HCT116 (cell line): ENCODE data around the gene CDH26. TPM values are rescaled to one million over a fixed set of nuclear protein-coding genes. Genes with fewer than 3 reads are reported as not detected.

Experiments
- ATAC-seq: fragments of 200-7000 bp; cut with Tn5 transposase; 2 replicates; pipeline ENCODE4 v1.9.1; 2020; ENCODE audit warnings: mild to moderate bottlenecking, moderate library complexity
- BruUV-seq: library from RNA; stranded (reverse); fragments of 400-500 nt; replicated peaks from 2 replicates; lab custom pipeline; 2021; lab: Mats Ljungman, UMichigan
- CTCF ChIA-PET: fragments of 300-600 bp; sonication (Branson Sonifier 250); formaldehyde crosslinking; loops from one replicate; lab custom pipeline; 2021; ENCODE audit warnings: antibody characterized with exemption; lab: Charles Lee
- POLR2A ChIA-PET: fragments of 300-600, 350-600 bp; sonication (Branson Sonifier 250); formaldehyde crosslinking; loops from one replicate; lab custom pipeline; 2021; ENCODE audit warnings: antibody characterized with exemption; lab: Charles Lee
- RAD21 ChIA-PET, 2 experiments: fragments of 300-600 bp; sonication (Branson Sonifier 250); formaldehyde crosslinking; loops; one replicate each; lab custom pipeline; 2023; ENCODE audit warnings: low total read pairs in 2 of 2; ENCODE audit not compliant: uncharacterized antibody in 2 of 2, unreplicated experiment in 2 of 2, low non-redundant PET in 1 of 2; lab: Charles Lee
- DNase-seq: peaks from one replicate; pipeline ENCODE4 v3.0.0-alpha.2; 2010; ENCODE audit warnings: low read depth, low spot score
- H2AFZ ChIP-seq: fragments of 200-600 bp; shearing (Covaris generic), sonication (generic); 2 replicates; pipeline ENCODE4 v1.6.1; 2017; ENCODE audit warnings: low read depth, mixed run types, mixed read lengths, antibody characterized with exemption, low read length; ENCODE audit not compliant: poor library complexity, severe bottlenecking
- H3K27ac ChIP-seq: 2 replicates; pipeline ENCODE4 v1.5.1; 2012; ENCODE audit warnings: low read depth, low read length
- H3K27me3 ChIP-seq: fragments of 200-600 bp; sonication (generic); 2 replicates; pipeline ENCODE4 v1.6.1; 2016; ENCODE audit warnings: mixed run types, low read length, mixed read lengths; ENCODE audit not compliant: insufficient read depth
- H3K36me3 ChIP-seq, 2 experiments: fragments of 200-500 bp in 1 of 2; fragments of 200-600 bp in 1 of 2; sonication (Bioruptor generic) in 1 of 2; sonication (generic) in 1 of 2; 2 replicates each; pipeline versions ENCODE4 v1.5.1 to v1.6.1; 2014 to 2016; ENCODE audit warnings: low read length in 2 of 2, inconsistent platforms in 1 of 2, mixed read lengths in 1 of 2, mixed run types in 1 of 2; ENCODE audit not compliant: insufficient read depth in 2 of 2, control insufficient read depth in 1 of 2
- H3K4me1 ChIP-seq, 2 experiments: fragments of 200-600 bp in 1 of 2; sonication (generic) in 1 of 2; 2 replicates each; pipeline versions ENCODE4 v1.5.1 to v1.6.1; 2012 to 2017; ENCODE audit warnings: low read length in 2 of 2, inconsistent platforms in 1 of 2, mild to moderate bottlenecking in 1 of 2, mixed read lengths in 1 of 2, mixed run types in 1 of 2, moderate library complexity in 1 of 2; ENCODE audit not compliant: insufficient read depth in 2 of 2, control insufficient read depth in 1 of 2
- H3K4me2 ChIP-seq: fragments of 200-600 bp; sonication (generic); 2 replicates; pipeline ENCODE4 v1.6.1; 2017; ENCODE audit warnings: mixed run types, low read length, mixed read lengths
- H3K4me3 ChIP-seq, 2 experiments: fragments of 200-600 bp in 1 of 2; sonication (generic) in 1 of 2; replicated peaks in 1 of 2; 2 replicates each; pipeline ENCODE4 v1.5.1; 2011 to 2016; ENCODE audit warnings: low read length in 2 of 2, control low read depth in 1 of 2, low read depth in 1 of 2, mild to moderate bottlenecking in 1 of 2, mixed read lengths in 1 of 2, mixed run types in 1 of 2
- H3K79me2 ChIP-seq: fragments of 200-600 bp; sonication (generic); 2 replicates; pipeline ENCODE4 v1.6.1; 2017; ENCODE audit warnings: mild to moderate bottlenecking, mixed run types, low read length, moderate library complexity, mixed read lengths; ENCODE audit not compliant: insufficient read depth
- H3K9ac ChIP-seq: fragments of 200-600 bp; sonication (generic); 2 replicates; pipeline ENCODE4 v1.6.1; 2016; ENCODE audit warnings: low read length, mixed read lengths
- H3K9me2 ChIP-seq: fragments of 200-600 bp; sonication (generic), shearing (Covaris generic); 2 replicates; pipeline ENCODE4 v1.6.1; 2017; ENCODE audit warnings: mixed run types, mild to moderate bottlenecking, moderate library complexity; ENCODE audit not compliant: insufficient read depth
- H3K9me3 ChIP-seq, 2 experiments: fragments of 200-500 bp in 1 of 2; fragments of 200-600 bp in 1 of 2; sonication (Bioruptor generic) in 1 of 2; sonication (generic) in 1 of 2; 2 replicates each; pipeline ENCODE4 v1.6.1; 2014 to 2017; ENCODE audit warnings: low read length in 2 of 2, mixed read lengths in 2 of 2, inconsistent platforms in 1 of 2, low read depth in 1 of 2, mild to moderate bottlenecking in 1 of 2, mixed run types in 1 of 2, moderate library complexity in 1 of 2; ENCODE audit not compliant: control insufficient read depth in 1 of 2, insufficient read depth in 1 of 2
- H4K20me1 ChIP-seq: fragments of 200-600 bp; sonication (generic), shearing (Covaris generic); 2 replicates; pipeline ENCODE4 v1.6.1; 2017; ENCODE audit warnings: mixed run types, mild to moderate bottlenecking, moderate library complexity; ENCODE audit not compliant: insufficient read depth
- CBX3 ChIP-seq: IDR thresholded peaks from 2 replicates; pipeline ENCODE4 v1.6.1; 2012; ENCODE audit warnings: low read depth
- EGR1 ChIP-seq: IDR thresholded peaks from 2 replicates; pipeline ENCODE4 v1.6.1; 2012; ENCODE audit warnings: low read depth
- EZH2 ChIP-seq: fragments of 200-600 bp; sonication (generic); IDR thresholded peaks from 2 replicates; pipeline ENCODE4 v1.6.1; 2017; ENCODE audit warnings: antibody characterized with exemption, mixed run types
- FOSL1 ChIP-seq: IDR thresholded peaks from 2 replicates; pipeline ENCODE4 v1.6.1; 2012; ENCODE audit warnings: low read depth
- JUND ChIP-seq: IDR thresholded peaks from 2 replicates; pipeline ENCODE4 v1.6.1; 2012
- POLR2A ChIP-seq: IDR thresholded peaks from 2 replicates; pipeline ENCODE4 v1.7.0; 2011; ENCODE audit warnings: borderline replicate concordance; ENCODE audit not compliant: insufficient read depth, insufficient read length; ENCODE audit errors: extremely low read depth
- POLR2AphosphoS5 ChIP-seq: IDR thresholded peaks from 2 replicates; pipeline ENCODE4 v1.6.1; 2011; ENCODE audit warnings: mild to moderate bottlenecking, low read depth, low read length, moderate library complexity
- RAD21 ChIP-seq: IDR thresholded peaks from 2 replicates; pipeline ENCODE4 v1.6.1; 2012; ENCODE audit warnings: low read depth, mild to moderate bottlenecking
- SIN3A ChIP-seq: IDR thresholded peaks from 2 replicates; pipeline ENCODE4 v1.6.1; 2012; ENCODE audit warnings: low read depth
- SRF ChIP-seq: IDR thresholded peaks from 2 replicates; pipeline ENCODE4 v1.6.1; 2012; ENCODE audit warnings: low read depth
- TCF7L2 ChIP-seq: IDR thresholded peaks from 2 replicates; pipeline ENCODE4 v1.7.0; 2011; ENCODE audit warnings: borderline replicate concordance, inconsistent platforms; ENCODE audit not compliant: insufficient read depth, insufficient read length; ENCODE audit errors: extremely low read depth
- YY1 ChIP-seq: IDR thresholded peaks from 2 replicates; pipeline ENCODE4 v1.6.1; 2011; ENCODE audit warnings: low read length, low read depth, moderate library complexity, mild to moderate bottlenecking; ENCODE audit not compliant: insufficient replicate concordance; ENCODE audit errors: extremely low read depth
- intact Hi-C: fragments of 100-400 bp; cut with micrococcal nuclease; formaldehyde crosslinking; loops from 2 replicates; pipeline ENCODE4 v1.10.0; 2022
- total RNA-seq: library from RNA; stranded (reverse); gene quantifications from one replicate; pipeline ENCODE4 v1.2.1, GENCODE V29; 2021; ENCODE audit not compliant: unreplicated experiment
- TF ChIP-seq, protein P1 (sequence below): IDR thresholded peaks from 2 replicates; pipeline ENCODE4 v1.6.1; 2011; ENCODE audit warnings: mild to moderate bottlenecking, low read length, moderate library complexity; ENCODE audit not compliant: insufficient replicate concordance; ENCODE audit errors: extremely low read depth
- TF ChIP-seq, protein P2 (sequence below), 3 experiments: fragments of 200-600 bp in 1 of 3; sonication (generic) in 1 of 3; IDR thresholded peaks in 2 of 3; conservative IDR thresholded peaks in 1 of 3; 2 replicates each; pipeline ENCODE4 v1.5.1; 2012 to 2017; ENCODE audit warnings: low read depth in 2 of 3, low read length in 2 of 3, antibody characterized with exemption in 1 of 3, borderline replicate concordance in 1 of 3, control low read depth in 1 of 3, mild to moderate bottlenecking in 1 of 3, mixed read lengths in 1 of 3, mixed run types in 1 of 3, moderate library complexity in 1 of 3; ENCODE audit not compliant: insufficient read depth in 1 of 3
- TF ChIP-seq, protein P3 (sequence below): IDR thresholded peaks from 2 replicates; pipeline ENCODE4 v1.6.1; 2012
- TF ChIP-seq, protein P4 (sequence below): IDR thresholded peaks from 2 replicates; pipeline ENCODE4 v1.6.1; 2012

CDH26 gene
- total RNA-seq, 1 experiment from 2014 or later, result 0.34 TPM

DNA sequence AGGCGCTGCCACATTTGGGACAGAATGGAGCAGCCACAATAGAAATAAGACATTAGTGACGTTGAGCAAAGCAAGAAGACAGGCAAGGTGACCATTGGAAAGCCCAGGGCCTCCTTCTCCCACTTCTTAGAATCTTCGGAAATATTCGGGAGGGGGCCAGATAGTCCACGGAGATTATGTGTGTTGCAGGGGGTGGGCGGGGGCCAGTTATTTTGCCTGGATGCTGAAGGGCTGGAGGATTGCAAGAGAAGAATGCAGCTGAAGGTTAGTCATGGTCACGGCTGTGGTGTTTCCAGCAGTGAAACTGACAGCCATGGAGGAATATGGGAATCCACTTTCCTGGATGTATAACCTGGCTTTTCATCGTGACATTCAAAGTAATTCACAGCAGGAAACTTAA, 88.6 kb downstream of the CDH26 start:
- ATAC-seq, result no peak
- POLR2A ChIA-PET, result no interaction called here

More for the DNA sequence above, 88.6 kb downstream of the CDH26 start:
- intact Hi-C loops, result no loop called here
- Histone ChIP-seq H3K79me2 (no peaks in the 10 kb centered on the region), H3K9me2 (no peaks in the 10 kb centered on the region), H3K4me1 (peaks cover 0 to 7% of the 10 kb centered on the region in 2 experiments; a peak in 2 of 4 replicates), H3K27me3 (peaks cover 6% of the 10 kb centered on the region; the same call in 1 of the 2 replicates), H3K4me3 (no peak overlapping the region), H2AFZ (no peak overlapping the region), H3K36me3 (no peaks in the 10 kb centered on the region), H3K9ac (no peak overlapping the region), H3K9me3 (no peaks in the 10 kb centered on the region), H4K20me1 (no peaks in the 10 kb centered on the region), H3K4me2 (no peak overlapping the region), H3K27ac (no peak overlapping the region)
- DNase-seq, result no peak
- ChIA-PET CTCF (interaction anchor here (1.0 kb wide), 1 partner anchor 9 kb away, joined by 3 read pairs; no protein-coding TSS in a partner anchor), RAD21 (no interaction called here)
- TF ChIP-seq JUND, result no peak
- TF ChIP-seq SIN3A, result no peak
- no peak for TF ChIP-seq CBX3
- no peak for TF ChIP-seq POLR2A
- no peak for TF ChIP-seq EZH2
- TF ChIP-seq SRF, result no peak
- no peak for TF ChIP-seq YY1
- no peak for TF ChIP-seq TCF7L2
- TF ChIP-seq RAD21, result no peak
- TF ChIP-seq EGR1, result no peak
- TF ChIP-seq, protein P1, sequence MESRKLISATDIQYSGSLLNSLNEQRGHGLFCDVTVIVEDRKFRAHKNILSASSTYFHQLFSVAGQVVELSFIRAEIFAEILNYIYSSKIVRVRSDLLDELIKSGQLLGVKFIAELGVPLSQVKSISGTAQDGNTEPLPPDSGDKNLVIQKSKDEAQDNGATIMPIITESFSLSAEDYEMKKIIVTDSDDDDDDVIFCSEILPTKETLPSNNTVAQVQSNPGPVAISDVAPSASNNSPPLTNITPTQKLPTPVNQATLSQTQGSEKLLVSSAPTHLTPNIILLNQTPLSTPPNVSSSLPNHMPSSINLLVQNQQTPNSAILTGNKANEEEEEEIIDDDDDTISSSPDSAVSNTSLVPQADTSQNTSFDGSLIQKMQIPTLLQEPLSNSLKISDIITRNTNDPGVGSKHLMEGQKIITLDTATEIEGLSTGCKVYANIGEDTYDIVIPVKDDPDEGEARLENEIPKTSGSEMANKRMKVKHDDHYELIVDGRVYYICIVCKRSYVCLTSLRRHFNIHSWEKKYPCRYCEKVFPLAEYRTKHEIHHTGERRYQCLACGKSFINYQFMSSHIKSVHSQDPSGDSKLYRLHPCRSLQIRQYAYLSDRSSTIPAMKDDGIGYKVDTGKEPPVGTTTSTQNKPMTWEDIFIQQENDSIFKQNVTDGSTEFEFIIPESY, result no peak
- TF ChIP-seq, protein P2, sequence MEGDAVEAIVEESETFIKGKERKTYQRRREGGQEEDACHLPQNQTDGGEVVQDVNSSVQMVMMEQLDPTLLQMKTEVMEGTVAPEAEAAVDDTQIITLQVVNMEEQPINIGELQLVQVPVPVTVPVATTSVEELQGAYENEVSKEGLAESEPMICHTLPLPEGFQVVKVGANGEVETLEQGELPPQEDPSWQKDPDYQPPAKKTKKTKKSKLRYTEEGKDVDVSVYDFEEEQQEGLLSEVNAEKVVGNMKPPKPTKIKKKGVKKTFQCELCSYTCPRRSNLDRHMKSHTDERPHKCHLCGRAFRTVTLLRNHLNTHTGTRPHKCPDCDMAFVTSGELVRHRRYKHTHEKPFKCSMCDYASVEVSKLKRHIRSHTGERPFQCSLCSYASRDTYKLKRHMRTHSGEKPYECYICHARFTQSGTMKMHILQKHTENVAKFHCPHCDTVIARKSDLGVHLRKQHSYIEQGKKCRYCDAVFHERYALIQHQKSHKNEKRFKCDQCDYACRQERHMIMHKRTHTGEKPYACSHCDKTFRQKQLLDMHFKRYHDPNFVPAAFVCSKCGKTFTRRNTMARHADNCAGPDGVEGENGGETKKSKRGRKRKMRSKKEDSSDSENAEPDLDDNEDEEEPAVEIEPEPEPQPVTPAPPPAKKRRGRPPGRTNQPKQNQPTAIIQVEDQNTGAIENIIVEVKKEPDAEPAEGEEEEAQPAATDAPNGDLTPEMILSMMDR (IDR thresholded peaks at IDR 0.05 in 2 of 3, conservative IDR thresholded peaks at IDR 0.05 in 1 of 3; ENCODE audit: borderline replicate concordance in 1 of 3, insufficient read depth in 1 of 3, low read depth in 2 of 3, low read length in 2 of 3), result no peak
- TF ChIP-seq, protein P3, sequence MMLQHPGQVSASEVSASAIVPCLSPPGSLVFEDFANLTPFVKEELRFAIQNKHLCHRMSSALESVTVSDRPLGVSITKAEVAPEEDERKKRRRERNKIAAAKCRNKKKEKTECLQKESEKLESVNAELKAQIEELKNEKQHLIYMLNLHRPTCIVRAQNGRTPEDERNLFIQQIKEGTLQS, result no peak
- no peak for TF ChIP-seq FOSL1
- TF ChIP-seq, protein P4, sequence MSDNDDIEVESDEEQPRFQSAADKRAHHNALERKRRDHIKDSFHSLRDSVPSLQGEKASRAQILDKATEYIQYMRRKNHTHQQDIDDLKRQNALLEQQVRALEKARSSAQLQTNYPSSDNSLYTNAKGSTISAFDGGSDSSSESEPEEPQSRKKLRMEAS, result no peak
- no peak for TF ChIP-seq POLR2AphosphoS5
- no TSS peak for BruUV-seq
